Prostate gland (tissue), 2 donors: ENCODE results near the gene METTL5. TPM values are rescaled to one million over a fixed set of nuclear protein-coding genes. Genes with fewer than 3 reads are reported as not detected.

ENCODE experiments used
- DNase-seq: peaks from one replicate; pipeline ENCODE4 v3.0.0-alpha.2; 2019; ENCODE audit warnings: low spot score
- H3K27ac ChIP-seq, 2 donors: fragments of 200-600 bp; sonication (generic); 2 replicates each; pipeline ENCODE4 v1.5.1; 2017 to 2019
- H3K27me3 ChIP-seq: fragments of 200-600 bp; sonication (generic); replicated peaks from 2 replicates; pipeline ENCODE4 v1.5.1; 2019; ENCODE audit not compliant: insufficient read depth
- H3K36me3 ChIP-seq, 2 donors: fragments of 200-600 bp; sonication (generic); 1 replicate in 1 of 2; 2 replicates in 1 of 2; pipeline versions ENCODE4 v1.5.1 to v1.8.1; 2017 to 2019
- H3K4me1 ChIP-seq: fragments of 200-600 bp; sonication (generic); replicated peaks from 2 replicates; pipeline ENCODE4 v1.5.1; 2019
- H3K4me3 ChIP-seq, 2 donors: fragments of 200-600 bp; sonication (generic); 2 replicates each; pipeline ENCODE4 v1.5.1; 2017 to 2019
- H3K9me3 ChIP-seq: fragments of 200-600 bp; sonication (generic); 2 replicates; pipeline ENCODE4 v1.5.1; 2017
- POLR2A ChIP-seq: fragments of 450-650 bp; IDR thresholded peaks from one replicate; pipeline ENCODE4 v1.6.1; 2016; ENCODE audit warnings: antibody characterized with exemption, mild to moderate bottlenecking
- POLR2AphosphoS5 ChIP-seq: sonication (generic); formaldehyde crosslinking; IDR thresholded peaks from one replicate; pipeline ENCODE4 v1.6.1; 2017; ENCODE audit warnings: antibody characterized with exemption
- WGBS: methylation state at CpG from one replicate; pipeline ENCODE4 v1.1.5; 2018; 5-methylcytosine and 5-hydroxymethylcytosine counted together
- intact Hi-C: fragments of 100-400 bp; cut with DNase I; formaldehyde crosslinking; loops from one replicate; pipeline ENCODE4 v1.14.2; 2022
- total RNA-seq, 2 donors: library from RNA; depleted of rRNA; stranded (reverse); fragments of >200 nt; gene quantifications; one replicate each; pipeline ENCODE4 v1.1.0, GENCODE V29; 2016
- TF ChIP-seq, protein P1 (sequence below), 4 experiments: fragments of 200-600 bp in 2 of 4; fragments of 450-650 bp in 2 of 4; sonication (generic) in 2 of 4; IDR thresholded peaks; 1 replicate in 3 of 4; 2 replicates in 1 of 4; pipeline ENCODE4 v1.5.1; 2016 to 2019; ENCODE audit warnings: antibody characterized with exemption in 4 of 4, mild to moderate bottlenecking in 2 of 4, moderate library complexity in 2 of 4

Gene METTL5
- total RNA-seq, 2 donors from 2014 or later, result 34.9 to 43.9 TPM

GRCh38 chr2:169776252-169776761, 48.4 kb downstream of the METTL5 start:
- 68% methylated on average over 2 of the region's 2 CpGs for WGBS
- Histone ChIP-seq H3K4me3 (no peak overlapping the region), H3K27ac (no peak overlapping the region), H3K4me1 (no peaks in the 10 kb centered on the region), H3K27me3 (no peaks in the 10 kb centered on the region), H3K36me3 (no peaks in the 10 kb centered on the region), H3K9me3 (no peaks in the 10 kb centered on the region)
- DNase-seq, result no peak
- intact Hi-C loops, result no loop called here
- TF ChIP-seq, protein P1, sequence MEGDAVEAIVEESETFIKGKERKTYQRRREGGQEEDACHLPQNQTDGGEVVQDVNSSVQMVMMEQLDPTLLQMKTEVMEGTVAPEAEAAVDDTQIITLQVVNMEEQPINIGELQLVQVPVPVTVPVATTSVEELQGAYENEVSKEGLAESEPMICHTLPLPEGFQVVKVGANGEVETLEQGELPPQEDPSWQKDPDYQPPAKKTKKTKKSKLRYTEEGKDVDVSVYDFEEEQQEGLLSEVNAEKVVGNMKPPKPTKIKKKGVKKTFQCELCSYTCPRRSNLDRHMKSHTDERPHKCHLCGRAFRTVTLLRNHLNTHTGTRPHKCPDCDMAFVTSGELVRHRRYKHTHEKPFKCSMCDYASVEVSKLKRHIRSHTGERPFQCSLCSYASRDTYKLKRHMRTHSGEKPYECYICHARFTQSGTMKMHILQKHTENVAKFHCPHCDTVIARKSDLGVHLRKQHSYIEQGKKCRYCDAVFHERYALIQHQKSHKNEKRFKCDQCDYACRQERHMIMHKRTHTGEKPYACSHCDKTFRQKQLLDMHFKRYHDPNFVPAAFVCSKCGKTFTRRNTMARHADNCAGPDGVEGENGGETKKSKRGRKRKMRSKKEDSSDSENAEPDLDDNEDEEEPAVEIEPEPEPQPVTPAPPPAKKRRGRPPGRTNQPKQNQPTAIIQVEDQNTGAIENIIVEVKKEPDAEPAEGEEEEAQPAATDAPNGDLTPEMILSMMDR (IDR thresholded peaks at IDR 0.05), result no peak
- TF ChIP-seq POLR2AphosphoS5 (no peak), POLR2A (no peak)

DNA sequence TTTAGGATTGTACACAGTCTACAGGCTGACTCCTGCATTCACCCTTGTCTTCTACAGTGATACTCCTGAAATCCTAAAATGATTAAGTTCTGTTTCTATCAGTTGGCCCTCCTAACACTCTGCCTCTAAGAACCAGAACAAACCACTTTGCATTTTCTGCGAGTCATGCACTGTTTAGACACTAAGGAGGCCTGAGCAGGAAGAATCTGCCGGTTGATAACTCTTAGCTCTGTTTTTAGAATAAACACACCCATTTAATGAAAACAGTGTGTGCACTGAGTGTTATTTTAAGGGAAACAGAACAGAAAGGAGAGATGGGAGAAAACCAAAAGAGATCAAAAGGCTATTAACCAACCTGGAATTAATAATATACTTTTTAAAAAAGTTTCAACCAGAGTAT, 48.9 kb downstream of the METTL5 start:
- Histone ChIP-seq H3K4me3 (no peak overlapping the region), H3K9me3 (no peaks in the 10 kb centered on the region), H3K27ac (no peak overlapping the region), H3K27me3 (no peaks in the 10 kb centered on the region), H3K36me3 (no peaks in the 10 kb centered on the region), H3K4me1 (no peaks in the 10 kb centered on the region)
- TF ChIP-seq, protein P1 (IDR thresholded peaks at IDR 0.05), result no peak
- TF ChIP-seq POLR2AphosphoS5 (no peak), POLR2A (no peak)
- DNase-seq, result no peak
- intact Hi-C loops, result no loop called here
- WGBS, result 32% methylated on average over 2 of the region's 2 CpGs

DNA sequence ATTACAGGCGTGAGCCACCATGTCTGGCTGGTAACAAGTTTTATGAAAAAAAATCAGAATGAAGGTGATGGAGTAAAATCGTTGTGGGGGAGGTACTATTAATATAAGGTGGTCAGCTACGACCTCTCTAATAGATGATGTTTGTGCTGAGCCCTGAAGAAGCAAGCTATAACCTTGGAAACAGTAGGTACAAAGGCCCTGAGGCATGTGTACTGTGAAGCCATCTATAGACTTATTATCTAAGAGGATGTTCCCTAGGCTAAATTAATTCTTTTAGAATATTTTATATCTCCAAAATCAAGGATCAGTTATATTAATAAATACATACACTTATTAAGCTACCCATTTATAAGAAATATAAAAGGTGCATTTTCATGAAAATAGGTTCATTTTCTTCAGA, 49.4 kb downstream of the METTL5 start:
- H3K27ac ChIP-seq, result no peak overlapping the region
- TF ChIP-seq POLR2AphosphoS5, result no peak
- TF ChIP-seq, protein P1 (IDR thresholded peaks at IDR 0.05), result no peak
- no peak for TF ChIP-seq POLR2A
- WGBS, result 92% methylated on average over 3 of the region's 3 CpGs

GRCh38 chr2:169772651-169773050, 52.1 kb downstream of the METTL5 start:
- Histone ChIP-seq H3K36me3 (no peaks in the 10 kb centered on the region), H3K9me3 (no peaks in the 10 kb centered on the region), H3K4me3 (no peak overlapping the region), H3K27me3 (no peaks in the 10 kb centered on the region), H3K4me1 (no peaks in the 10 kb centered on the region), H3K27ac (no peak overlapping the region)
- WGBS, result 82% methylated on average over 2 of the region's 2 CpGs
- intact Hi-C loops, result no loop called here
- DNase-seq, result no peak
- TF ChIP-seq POLR2A, result no peak
- TF ChIP-seq, protein P1 (IDR thresholded peaks at IDR 0.05), result no peak
- TF ChIP-seq POLR2AphosphoS5, result no peak

More for the DNA sequence above, 49.4 kb downstream of the METTL5 start:
- Histone ChIP-seq H3K4me1 (no peaks in the 10 kb centered on the region), H3K9me3 (no peaks in the 10 kb centered on the region), H3K4me3 (no peak overlapping the region), H3K36me3 (no peaks in the 10 kb centered on the region), H3K27me3 (no peaks in the 10 kb centered on the region)
- DNase-seq, result no peak
- intact Hi-C loops, result no loop called here

DNA sequence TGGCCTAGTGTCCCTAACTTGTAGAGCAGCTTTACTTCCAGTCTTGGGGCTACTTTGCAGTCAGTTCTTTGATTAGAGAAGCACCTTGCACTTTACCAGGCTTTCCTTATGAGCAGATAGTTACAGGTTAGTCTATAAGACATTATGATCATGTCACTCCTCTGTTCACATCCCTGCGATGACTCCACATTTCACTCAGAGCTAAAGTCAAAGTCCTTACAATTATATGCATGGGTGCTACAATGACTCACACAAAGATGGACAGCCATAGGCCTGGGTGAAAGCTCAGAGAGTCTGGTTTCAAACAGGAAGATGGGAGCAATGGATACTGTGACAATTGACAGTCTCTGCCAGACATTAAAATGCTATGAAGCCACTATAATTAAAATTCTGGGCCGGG, 53.1 kb downstream of the METTL5 start:
- no peak for TF ChIP-seq POLR2A
- TF ChIP-seq, protein P1 (IDR thresholded peaks at IDR 0.05), result no peak
- no peak for TF ChIP-seq POLR2AphosphoS5
- H3K9me3 ChIP-seq, result no peaks in the 10 kb centered on the region

More for the DNA sequence above, 53.1 kb downstream of the METTL5 start:
- Histone ChIP-seq H3K4me3 (no peak overlapping the region), H3K27me3 (no peaks in the 10 kb centered on the region), H3K27ac (no peak overlapping the region), H3K36me3 (no peaks in the 10 kb centered on the region), H3K4me1 (no peaks in the 10 kb centered on the region)
- intact Hi-C loops, result no loop called here
- no peak for DNase-seq
- 95% methylated on average over 2 of the region's 2 CpGs for WGBS
